HTERT RPE-1 (cell line): Measurements from ENCODE around the gene FAM124A.

ENCODE experiments used
- in situ Hi-C: fragments of 300-500 bp; cut with MboI; formaldehyde crosslinking; loops from 4 replicates; pipeline ENCODE4 v1.14.3; 2020; ENCODE audit warnings: low sequenced_read_pairs

Gene FAM124A

GRCh38 chr13:51222037-51222685 lies at the start of gene FAM124A:
Gene FAM124A, plus strand, starts transcription at chr13:51222398. Its CDS starts 104 bp downstream, at chr13:51222502.
- in situ Hi-C loops = no loop called here

GRCh38 chr13:51175021-51175420 lies 47.2 kb upstream of the FAM124A start:
- in situ Hi-C loops = no loop called here

- in situ Hi-C loops = no loop called here
These were observed 46.6 kb upstream of the FAM124A start for GRCh38 chr13:51175639-51176038.

- in situ Hi-C loops = no loop called here
These were observed 45.0 kb upstream of the FAM124A start for GRCh38 chr13:51177188-51177587.

GRCh38 chr13:51178456-51179074 lies 43.6 kb upstream of the FAM124A start:
- in situ Hi-C loops = no loop called here

- in situ Hi-C loops = no loop called here
These were observed 42.7 kb upstream of the FAM124A start for GRCh38 chr13:51179432-51179971.

GRCh38 chr13:51180853-51181511 lies 41.2 kb upstream of the FAM124A start:
- in situ Hi-C loops = no loop called here

GRCh38 chr13:51181786-51182383 lies 40.3 kb upstream of the FAM124A start:
- in situ Hi-C loops = no loop called here

GRCh38 chr13:51191743-51192142 lies 30.5 kb upstream of the FAM124A start:
- in situ Hi-C loops = no loop called here

GRCh38 chr13:51192348-51192747 lies 29.9 kb upstream of the FAM124A start:
- in situ Hi-C loops = no loop called here

GRCh38 chr13:51193387-51193786 lies 28.8 kb upstream of the FAM124A start:
- in situ Hi-C loops = no loop called here

- in situ Hi-C loops = no loop called here
These were observed 27.3 kb upstream of the FAM124A start for GRCh38 chr13:51194942-51195341.

- in situ Hi-C loops = no loop called here
These were observed 20.3 kb upstream of the FAM124A start for GRCh38 chr13:51201886-51202285.

- in situ Hi-C loops = no loop called here
These were observed 19.6 kb upstream of the FAM124A start for GRCh38 chr13:51202477-51203046.

GRCh38 chr13:51206584-51206983 lies 15.6 kb upstream of the FAM124A start:
- in situ Hi-C loops = no loop called here

- in situ Hi-C loops = no loop called here
These were observed 14.3 kb upstream of the FAM124A start for GRCh38 chr13:51207881-51208280.

GRCh38 chr13:51208716-51209115 lies 13.5 kb upstream of the FAM124A start:
- in situ Hi-C loops = no loop called here

GRCh38 chr13:51211910-51212309 lies 10.3 kb upstream of the FAM124A start:
- in situ Hi-C loops = no loop called here

- in situ Hi-C loops = no loop called here
These were observed 9.4 kb upstream of the FAM124A start for GRCh38 chr13:51212758-51213157.

- in situ Hi-C loops = no loop called here
These were observed 8.9 kb upstream of the FAM124A start for GRCh38 chr13:51213173-51213728.

- in situ Hi-C loops = no loop called here
These were observed 3.6 kb upstream of the FAM124A start for GRCh38 chr13:51218626-51219025.
